Measurements from ENCODE around the gene DEPDC1B. TPM values are rescaled to one million over a fixed set of nuclear protein-coding genes. Genes with fewer than 3 reads are reported as not detected.

DEPDC1B gene
- total RNA-seq, 1 donor from 2014 or later: 21.4 TPM

GRCh38 chr5:60640901-60641300, 59.1 kb downstream of the DEPDC1B start:
- DNase-seq (ENCODE audit: low read depth): no peak
- no peak for TF ChIP-seq CTCF (conservative IDR thresholded peaks at IDR 0.05; ENCODE audit: low read depth, low read length)
- H3K4me3 ChIP-seq (ENCODE audit: low read depth, low read length): no peak overlapping the region

GRCh38 chr5:60639544-60639943, 60.4 kb downstream of the DEPDC1B start:
- H3K4me3 ChIP-seq (ENCODE audit: low read depth, low read length): no peak overlapping the region
- TF ChIP-seq CTCF (conservative IDR thresholded peaks at IDR 0.05; ENCODE audit: low read depth, low read length): no peak
- DNase-seq (ENCODE audit: low read depth): no peak

- DNase-seq (ENCODE audit: low read depth): no peak
- H3K4me3 ChIP-seq (ENCODE audit: low read depth, low read length): no peak overlapping the region
- TF ChIP-seq CTCF (conservative IDR thresholded peaks at IDR 0.05; ENCODE audit: low read depth, low read length): no peak
Observed at GRCh38 chr5:60638300-60638699, 61.7 kb downstream of the DEPDC1B start.

GRCh38 chr5:60636644-60637043, 63.3 kb downstream of the DEPDC1B start:
- no peak overlapping the region for H3K4me3 ChIP-seq (ENCODE audit: low read depth, low read length)
- DNase-seq (ENCODE audit: low read depth): no peak
- TF ChIP-seq CTCF (conservative IDR thresholded peaks at IDR 0.05; ENCODE audit: low read depth, low read length): no peak

GRCh38 chr5:60636001-60636400, 64.0 kb downstream of the DEPDC1B start:
- H3K4me3 ChIP-seq (ENCODE audit: low read depth, low read length): no peak overlapping the region
- DNase-seq (ENCODE audit: low read depth): no peak
- no peak for TF ChIP-seq CTCF (conservative IDR thresholded peaks at IDR 0.05; ENCODE audit: low read depth, low read length)

GRCh38 chr5:60634051-60634450, 65.9 kb downstream of the DEPDC1B start:
- no peak for TF ChIP-seq CTCF (conservative IDR thresholded peaks at IDR 0.05; ENCODE audit: low read depth, low read length)
- DNase-seq (ENCODE audit: low read depth): no peak
- no peak overlapping the region for H3K4me3 ChIP-seq (ENCODE audit: low read depth, low read length)

- TF ChIP-seq CTCF (conservative IDR thresholded peaks at IDR 0.05; ENCODE audit: low read depth, low read length): no peak
- H3K4me3 ChIP-seq (ENCODE audit: low read depth, low read length): no peak overlapping the region
- DNase-seq (ENCODE audit: low read depth): peak; percentile 3
Observed at GRCh38 chr5:60633341-60633740, 66.6 kb downstream of the DEPDC1B start.
